Measurements from ENCODE around the gene ITGA11.

Gene ITGA11

DNA sequence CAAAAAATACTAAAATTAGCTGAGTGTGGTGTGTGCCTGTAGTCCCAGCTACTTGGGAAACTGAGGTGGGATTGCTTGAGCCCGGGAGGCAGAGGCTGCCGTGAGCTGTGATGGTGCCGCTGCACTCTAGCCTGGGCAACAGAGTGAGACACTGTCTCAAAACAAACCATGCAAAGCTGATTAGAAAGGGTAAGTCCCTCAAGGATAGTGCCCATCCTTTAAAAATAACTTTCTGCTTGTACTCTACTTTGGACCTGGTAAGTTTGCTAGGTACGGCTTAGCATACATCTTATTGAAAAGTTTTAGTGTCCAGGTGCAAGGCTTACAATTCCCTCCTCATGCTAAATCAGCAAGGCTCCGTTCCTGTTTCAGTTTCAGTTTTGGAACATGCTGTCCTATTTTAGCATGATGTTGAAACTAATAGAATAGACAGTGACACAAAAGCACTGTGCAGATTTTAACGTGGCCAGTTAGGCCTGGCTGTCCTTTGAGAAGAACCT is 133.0 kb downstream of the ITGA11 start:
- H3K9ac ChIP-seq (ENCODE audit: low read length in 2 of 2) = peak overlapping the region; percentile 52 to 55
- peaks cover 19% of the 10 kb centered on the region for H3K4me1 ChIP-seq (ENCODE audit: control insufficient read depth, insufficient read depth, low read length)
- peak overlapping the region; percentile 40 to 66 for H3K4me3 ChIP-seq (ENCODE audit: low read length in 2 of 2)
- H3K36me3 ChIP-seq (ENCODE audit: control insufficient read depth in 2 of 2, insufficient read depth in 2 of 2, low read length in 2 of 2) = peaks cover 0 to 2% of the 10 kb centered on the region in 2 donors
- H3K27ac ChIP-seq (ENCODE audit: low read length) = no peak overlapping the region
- no peaks in the 10 kb centered on the region for H3K27me3 ChIP-seq (ENCODE audit: control insufficient read depth in 1 of 2, insufficient read depth in 2 of 2, low read length in 2 of 2)
- no peaks in the 10 kb centered on the region for H3K9me3 ChIP-seq (ENCODE audit: control insufficient read depth in 2 of 2, low read length in 2 of 2)

DNA sequence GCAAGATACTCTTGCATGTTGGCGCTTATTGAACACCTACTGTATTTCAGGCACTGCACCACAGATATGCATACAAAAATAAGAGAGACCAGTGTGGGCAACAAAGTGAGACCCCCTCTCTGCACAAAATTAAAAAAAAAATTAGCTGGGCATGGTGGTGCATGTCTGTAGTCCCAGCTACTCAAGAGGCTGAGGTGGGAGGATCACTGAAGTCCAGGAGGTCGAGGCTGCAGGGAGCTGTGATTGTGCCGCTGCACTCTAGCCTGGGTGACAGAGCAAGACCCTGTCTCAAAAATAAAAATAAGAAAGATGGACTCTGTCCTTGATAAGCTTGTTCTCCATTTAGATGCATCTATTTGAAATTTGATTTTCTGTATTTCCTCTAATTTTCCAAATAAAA is 133.6 kb downstream of the ITGA11 start:
- H3K27me3 ChIP-seq (ENCODE audit: control insufficient read depth in 1 of 2, insufficient read depth in 2 of 2, low read length in 2 of 2) = no peaks in the 10 kb centered on the region
- H3K4me1 ChIP-seq (ENCODE audit: control insufficient read depth, insufficient read depth, low read length) = peaks cover 19% of the 10 kb centered on the region
- no peak overlapping the region for H3K9ac ChIP-seq (ENCODE audit: low read length in 2 of 2)
- H3K27ac ChIP-seq (ENCODE audit: low read length) = no peak overlapping the region
- H3K36me3 ChIP-seq (ENCODE audit: control insufficient read depth in 2 of 2, insufficient read depth in 2 of 2, low read length in 2 of 2) = peaks cover 0 to 2% of the 10 kb centered on the region in 2 donors
- no peak overlapping the region for H3K4me3 ChIP-seq (ENCODE audit: low read length in 2 of 2)
- no peaks in the 10 kb centered on the region for H3K9me3 ChIP-seq (ENCODE audit: control insufficient read depth in 2 of 2, low read length in 2 of 2)

DNA sequence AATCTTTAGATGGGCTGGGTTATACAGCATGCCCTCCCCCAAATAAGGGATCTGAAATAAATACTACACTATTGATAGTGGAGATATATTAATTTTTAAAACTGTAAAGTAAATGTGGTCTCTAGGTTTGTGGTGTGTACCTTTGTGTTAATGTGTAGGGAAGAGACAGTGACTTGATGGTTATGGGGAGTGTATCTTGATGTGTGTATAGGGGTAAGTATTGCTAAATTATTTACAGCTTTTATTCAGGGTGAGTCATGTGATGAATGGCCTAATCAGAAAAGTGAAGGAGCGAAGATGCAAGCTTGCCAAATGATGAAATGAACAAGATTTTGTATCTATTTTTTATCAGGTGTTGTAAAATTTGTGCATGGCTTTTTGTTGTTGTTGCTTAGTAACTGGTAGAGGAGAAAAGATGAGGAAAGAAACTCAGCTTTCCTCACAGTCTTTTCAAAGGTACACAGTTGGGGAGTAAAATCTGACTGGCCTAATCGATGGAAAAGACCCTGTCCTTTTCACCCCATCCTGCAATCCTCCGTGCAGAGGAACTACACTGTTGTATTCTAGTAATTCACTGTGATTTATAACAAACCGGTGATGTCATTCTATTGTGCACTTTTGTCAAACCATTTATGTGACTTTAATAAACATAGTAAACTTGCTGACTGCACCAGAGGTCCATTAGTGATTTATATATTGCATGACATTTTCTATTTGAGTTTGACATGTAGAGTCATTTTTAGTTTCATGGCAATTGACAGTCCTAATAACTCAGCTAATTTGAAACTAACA is 136.8 kb downstream of the ITGA11 start:
- no peak overlapping the region for H3K9ac ChIP-seq (ENCODE audit: low read length in 2 of 2)
- H3K27me3 ChIP-seq (ENCODE audit: control insufficient read depth in 1 of 2, insufficient read depth in 2 of 2, low read length in 2 of 2) = no peaks in the 10 kb centered on the region
- peaks cover 17% of the 10 kb centered on the region for H3K4me1 ChIP-seq (ENCODE audit: control insufficient read depth, insufficient read depth, low read length)
- peaks cover 8 to 10% of the 10 kb centered on the region in 2 donors for H3K36me3 ChIP-seq (ENCODE audit: control insufficient read depth in 2 of 2, insufficient read depth in 2 of 2, low read length in 2 of 2)
- H3K9me3 ChIP-seq (ENCODE audit: control insufficient read depth in 2 of 2, low read length in 2 of 2) = no peaks in the 10 kb centered on the region
- no peak overlapping the region for H3K4me3 ChIP-seq (ENCODE audit: low read length in 2 of 2)
- no peak overlapping the region for H3K27ac ChIP-seq (ENCODE audit: low read length)

DNA sequence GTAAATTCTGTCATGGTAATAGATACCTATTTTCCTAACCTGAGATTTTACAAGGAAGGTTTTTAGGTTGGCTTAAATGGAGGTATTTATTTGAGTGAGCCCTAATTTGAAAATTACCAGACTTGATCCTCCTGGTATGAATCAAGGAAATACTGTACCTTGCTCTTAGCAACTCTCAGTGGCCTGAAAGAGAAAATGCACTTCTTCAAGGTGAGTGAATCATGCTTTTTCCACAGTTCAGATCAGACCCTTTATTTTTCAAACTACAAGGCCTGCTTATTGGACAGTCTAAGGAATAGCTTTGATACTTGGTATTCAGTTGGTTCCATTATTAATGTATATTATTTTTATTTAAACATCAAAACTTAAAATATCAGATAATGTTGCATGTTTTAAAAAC is 139.0 kb downstream of the ITGA11 start:
- H3K4me1 ChIP-seq (ENCODE audit: control insufficient read depth, insufficient read depth, low read length) = peaks cover 3% of the 10 kb centered on the region
- no peak overlapping the region for H3K9ac ChIP-seq (ENCODE audit: low read length in 2 of 2)
- no peak overlapping the region for H3K27ac ChIP-seq (ENCODE audit: low read length)
- H3K9me3 ChIP-seq (ENCODE audit: control insufficient read depth in 2 of 2, low read length in 2 of 2) = no peaks in the 10 kb centered on the region
- H3K27me3 ChIP-seq (ENCODE audit: control insufficient read depth in 1 of 2, insufficient read depth in 2 of 2, low read length in 2 of 2) = no peaks in the 10 kb centered on the region
- no peak overlapping the region for H3K4me3 ChIP-seq (ENCODE audit: low read length in 2 of 2)
- H3K36me3 ChIP-seq (ENCODE audit: control insufficient read depth in 2 of 2, insufficient read depth in 2 of 2, low read length in 2 of 2) = peaks cover 13 to 15% of the 10 kb centered on the region in 2 donors

- Histone ChIP-seq H3K27ac (ENCODE audit: low read length) (no peak overlapping the region), H3K36me3 (ENCODE audit: control insufficient read depth in 2 of 2, insufficient read depth in 2 of 2, low read length in 2 of 2) (peaks cover 13 to 15% of the 10 kb centered on the region in 2 donors), H3K9me3 (ENCODE audit: control insufficient read depth in 2 of 2, low read length in 2 of 2) (no peaks in the 10 kb centered on the region), H3K9ac (ENCODE audit: low read length in 2 of 2) (no peak overlapping the region), H3K27me3 (ENCODE audit: control insufficient read depth in 1 of 2, insufficient read depth in 2 of 2, low read length in 2 of 2) (no peaks in the 10 kb centered on the region), H3K4me3 (ENCODE audit: low read length in 2 of 2) (no peak overlapping the region), H3K4me1 (ENCODE audit: control insufficient read depth, insufficient read depth, low read length) (peaks cover 3% of the 10 kb centered on the region)
These were observed 139.7 kb downstream of the ITGA11 start for GRCh38 chr15:68292157-68292781.

GRCh38 chr15:68290715-68291114 is 141.2 kb downstream of the ITGA11 start:
- Histone ChIP-seq H3K9ac (ENCODE audit: low read length in 2 of 2) (no peak overlapping the region), H3K36me3 (ENCODE audit: control insufficient read depth in 2 of 2, insufficient read depth in 2 of 2, low read length in 2 of 2) (peaks cover 13 to 15% of the 10 kb centered on the region in 2 donors), H3K27me3 (ENCODE audit: control insufficient read depth in 1 of 2, insufficient read depth in 2 of 2, low read length in 2 of 2) (no peaks in the 10 kb centered on the region), H3K9me3 (ENCODE audit: control insufficient read depth in 2 of 2, low read length in 2 of 2) (no peaks in the 10 kb centered on the region), H3K4me3 (ENCODE audit: low read length in 2 of 2) (no peak overlapping the region), H3K27ac (ENCODE audit: low read length) (no peak overlapping the region), H3K4me1 (ENCODE audit: control insufficient read depth, insufficient read depth, low read length) (peaks cover 5% of the 10 kb centered on the region)

- H3K27ac ChIP-seq (ENCODE audit: low read length) = no peak overlapping the region
- no peaks in the 10 kb centered on the region for H3K27me3 ChIP-seq (ENCODE audit: control insufficient read depth in 1 of 2, insufficient read depth in 2 of 2, low read length in 2 of 2)
- peaks cover 15 to 20% of the 10 kb centered on the region in 2 donors for H3K36me3 ChIP-seq (ENCODE audit: control insufficient read depth in 2 of 2, insufficient read depth in 2 of 2, low read length in 2 of 2)
- no peak overlapping the region for H3K9ac ChIP-seq (ENCODE audit: low read length in 2 of 2)
- H3K9me3 ChIP-seq (ENCODE audit: control insufficient read depth in 2 of 2, low read length in 2 of 2) = no peaks in the 10 kb centered on the region
- H3K4me1 ChIP-seq (ENCODE audit: control insufficient read depth, insufficient read depth, low read length) = peaks cover 5% of the 10 kb centered on the region
- H3K4me3 ChIP-seq (ENCODE audit: low read length in 2 of 2) = no peak overlapping the region
These were observed 142.2 kb downstream of the ITGA11 start for GRCh38 chr15:68289621-68290352.

DNA sequence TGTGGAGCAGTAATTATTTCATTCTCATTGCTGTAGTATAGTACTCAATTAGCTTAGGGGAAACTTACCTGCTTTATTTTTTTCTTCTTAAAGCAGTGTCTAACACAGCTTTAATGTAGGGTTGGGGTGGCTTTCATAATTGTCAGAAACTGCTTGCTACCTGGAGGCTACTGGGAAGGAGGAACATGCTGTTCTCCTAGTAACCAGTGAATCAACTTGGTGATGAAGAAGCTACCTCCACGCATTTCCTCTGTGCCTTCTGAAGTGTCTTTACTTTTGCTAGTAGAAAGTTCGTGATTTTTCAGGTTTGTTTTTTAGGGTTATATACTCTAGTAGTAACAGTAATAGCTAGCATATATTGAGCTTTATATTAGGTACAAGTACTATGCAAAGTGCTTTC is 142.9 kb downstream of the ITGA11 start:
- Histone ChIP-seq H3K4me3 (ENCODE audit: low read length in 2 of 2) (no peak overlapping the region), H3K36me3 (ENCODE audit: control insufficient read depth in 2 of 2, insufficient read depth in 2 of 2, low read length in 2 of 2) (peaks cover 19 to 24% of the 10 kb centered on the region in 2 donors), H3K9me3 (ENCODE audit: control insufficient read depth in 2 of 2, low read length in 2 of 2) (no peaks in the 10 kb centered on the region), H3K27me3 (ENCODE audit: control insufficient read depth in 1 of 2, insufficient read depth in 2 of 2, low read length in 2 of 2) (no peaks in the 10 kb centered on the region), H3K4me1 (ENCODE audit: control insufficient read depth, insufficient read depth, low read length) (peaks cover 8% of the 10 kb centered on the region), H3K9ac (ENCODE audit: low read length in 2 of 2) (no peak overlapping the region), H3K27ac (ENCODE audit: low read length) (no peak overlapping the region)

GRCh38 chr15:68286256-68286655 is 145.7 kb downstream of the ITGA11 start:
- Histone ChIP-seq H3K36me3 (ENCODE audit: control insufficient read depth in 2 of 2, insufficient read depth in 2 of 2, low read length in 2 of 2) (peaks cover 19 to 23% of the 10 kb centered on the region in 2 donors), H3K27me3 (ENCODE audit: control insufficient read depth in 1 of 2, insufficient read depth in 2 of 2, low read length in 2 of 2) (no peaks in the 10 kb centered on the region), H3K9ac (ENCODE audit: low read length in 2 of 2) (no peak overlapping the region), H3K4me1 (ENCODE audit: control insufficient read depth, insufficient read depth, low read length) (peaks cover 8% of the 10 kb centered on the region), H3K9me3 (ENCODE audit: control insufficient read depth in 2 of 2, low read length in 2 of 2) (no peaks in the 10 kb centered on the region), H3K4me3 (ENCODE audit: low read length in 2 of 2) (no peak overlapping the region), H3K27ac (ENCODE audit: low read length) (no peak overlapping the region)

GRCh38 chr15:68285259-68285980 is 146.5 kb downstream of the ITGA11 start:
- Histone ChIP-seq H3K4me1 (ENCODE audit: control insufficient read depth, insufficient read depth, low read length) (peaks cover 10% of the 10 kb centered on the region), H3K9ac (ENCODE audit: low read length in 2 of 2) (no peak overlapping the region), H3K36me3 (ENCODE audit: control insufficient read depth in 2 of 2, insufficient read depth in 2 of 2, low read length in 2 of 2) (peaks cover 12 to 16% of the 10 kb centered on the region in 2 donors), H3K27ac (ENCODE audit: low read length) (no peak overlapping the region), H3K27me3 (ENCODE audit: control insufficient read depth in 1 of 2, insufficient read depth in 2 of 2, low read length in 2 of 2) (no peaks in the 10 kb centered on the region), H3K9me3 (ENCODE audit: control insufficient read depth in 2 of 2, low read length in 2 of 2) (no peaks in the 10 kb centered on the region), H3K4me3 (ENCODE audit: low read length in 2 of 2) (no peak overlapping the region)
